SK-N-SH treated with all-trans-retinoic acid at 6 μM for 48 hours (cell line): ENCODE data around the gene PTEN.

Experiments
- BACH2 ChIP-seq: fragments of 250-450 bp; sonication (Bioruptor Pico); IDR thresholded peaks from 2 replicates; pipeline ENCODE4 v1.9.0; 2021; ENCODE audit warnings: mild to moderate bottlenecking, borderline replicate concordance
- ISL1 ChIP-seq: fragments of 250-450 bp; sonication (Bioruptor Pico); IDR thresholded peaks from 2 replicates; pipeline ENCODE4 v2.1.2; 2022; ENCODE audit warnings: mild to moderate bottlenecking, moderate library complexity
- RARB ChIP-seq: fragments of 250-450 bp; sonication (Bioruptor Pico); IDR thresholded peaks from 2 replicates; pipeline ENCODE4 v1.8.0; 2021; ENCODE audit warnings: mild to moderate bottlenecking, moderate library complexity
- ZC3H10 ChIP-seq: fragments of 250-450 bp; sonication (Bioruptor Pico); IDR thresholded peaks from 2 replicates; pipeline ENCODE4 v1.5.1; 2021; ENCODE audit warnings: mild to moderate bottlenecking, moderate library complexity
- ZFP3 ChIP-seq: fragments of 250-450 bp; sonication (Bioruptor Pico); IDR thresholded peaks from 2 replicates; pipeline ENCODE4 v1.5.0; 2020; ENCODE audit warnings: mild to moderate bottlenecking, moderate library complexity
- ZFP30 ChIP-seq: fragments of 450-650 bp; formaldehyde crosslinking; IDR thresholded peaks from 2 replicates; pipeline ENCODE4 v1.5.0; 2022; ENCODE audit warnings: mild to moderate bottlenecking, moderate library complexity
- ZNF565 ChIP-seq: fragments of 450-650 bp; formaldehyde crosslinking; conservative IDR thresholded peaks from 2 replicates; pipeline ENCODE4 v1.5.0; 2020; ENCODE audit warnings: low read depth, mild to moderate bottlenecking, moderate library complexity
- TF ChIP-seq, protein P1 (sequence below): fragments of 250-450 bp; sonication (Bioruptor Pico); IDR thresholded peaks from 2 replicates; pipeline ENCODE4 v1.8.0; 2020; ENCODE audit warnings: mild to moderate bottlenecking, moderate library complexity, borderline replicate concordance
- TF ChIP-seq, protein P2 (sequence below): fragments of 250-450 bp; sonication (Bioruptor Pico); IDR thresholded peaks from 2 replicates; pipeline ENCODE4 v1.8.0; 2021; ENCODE audit warnings: low read depth, mild to moderate bottlenecking, moderate library complexity, borderline replicate concordance

- TF ChIP-seq ZNF565: no peak
- TF ChIP-seq ZFP3 (CRISPR knock-in tag): no peak
- TF ChIP-seq, protein P1, sequence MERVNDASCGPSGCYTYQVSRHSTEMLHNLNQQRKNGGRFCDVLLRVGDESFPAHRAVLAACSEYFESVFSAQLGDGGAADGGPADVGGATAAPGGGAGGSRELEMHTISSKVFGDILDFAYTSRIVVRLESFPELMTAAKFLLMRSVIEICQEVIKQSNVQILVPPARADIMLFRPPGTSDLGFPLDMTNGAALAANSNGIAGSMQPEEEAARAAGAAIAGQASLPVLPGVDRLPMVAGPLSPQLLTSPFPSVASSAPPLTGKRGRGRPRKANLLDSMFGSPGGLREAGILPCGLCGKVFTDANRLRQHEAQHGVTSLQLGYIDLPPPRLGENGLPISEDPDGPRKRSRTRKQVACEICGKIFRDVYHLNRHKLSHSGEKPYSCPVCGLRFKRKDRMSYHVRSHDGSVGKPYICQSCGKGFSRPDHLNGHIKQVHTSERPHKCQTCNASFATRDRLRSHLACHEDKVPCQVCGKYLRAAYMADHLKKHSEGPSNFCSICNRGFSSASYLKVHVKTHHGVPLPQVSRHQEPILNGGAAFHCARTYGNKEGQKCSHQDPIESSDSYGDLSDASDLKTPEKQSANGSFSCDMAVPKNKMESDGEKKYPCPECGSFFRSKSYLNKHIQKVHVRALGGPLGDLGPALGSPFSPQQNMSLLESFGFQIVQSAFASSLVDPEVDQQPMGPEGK (CRISPR knock-in tag): no peak
- TF ChIP-seq BACH2 (CRISPR knock-in tag): no peak
- TF ChIP-seq ZFP30 (CRISPR knock-in tag): no peak
- TF ChIP-seq RARB (CRISPR knock-in tag): no peak
- no peak for TF ChIP-seq ISL1 (CRISPR knock-in tag)
- TF ChIP-seq ZC3H10 (CRISPR knock-in tag): no peak
- TF ChIP-seq, protein P2, sequence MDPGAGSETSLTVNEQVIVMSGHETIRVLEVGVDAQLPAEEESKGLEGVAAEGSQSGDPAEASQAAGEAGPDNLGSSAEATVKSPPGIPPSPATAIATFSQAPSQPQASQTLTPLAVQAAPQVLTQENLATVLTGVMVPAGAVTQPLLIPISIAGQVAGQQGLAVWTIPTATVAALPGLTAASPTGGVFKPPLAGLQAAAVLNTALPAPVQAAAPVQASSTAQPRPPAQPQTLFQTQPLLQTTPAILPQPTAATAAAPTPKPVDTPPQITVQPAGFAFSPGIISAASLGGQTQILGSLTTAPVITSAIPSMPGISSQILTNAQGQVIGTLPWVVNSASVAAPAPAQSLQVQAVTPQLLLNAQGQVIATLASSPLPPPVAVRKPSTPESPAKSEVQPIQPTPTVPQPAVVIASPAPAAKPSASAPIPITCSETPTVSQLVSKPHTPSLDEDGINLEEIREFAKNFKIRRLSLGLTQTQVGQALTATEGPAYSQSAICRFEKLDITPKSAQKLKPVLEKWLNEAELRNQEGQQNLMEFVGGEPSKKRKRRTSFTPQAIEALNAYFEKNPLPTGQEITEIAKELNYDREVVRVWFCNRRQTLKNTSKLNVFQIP: no peak
Measured at GRCh38 chr10:87867453-87867852, 4.0 kb downstream of the PTEN start.
